DMS79 treated with DMSO at 0.1 percent for 48 hours (cell line): ENCODE measurements around the gene DHRS7B.

Source experiments
- DNase-seq: peaks from one replicate; lab custom pipeline; 2025; lab: John Stamatoyannopoulos, UW

The DHRS7B gene

GRCh38 chr17:21239680-21240368 lies 113.1 kb downstream of the DHRS7B start:
- DNase-seq = no peak

DNA sequence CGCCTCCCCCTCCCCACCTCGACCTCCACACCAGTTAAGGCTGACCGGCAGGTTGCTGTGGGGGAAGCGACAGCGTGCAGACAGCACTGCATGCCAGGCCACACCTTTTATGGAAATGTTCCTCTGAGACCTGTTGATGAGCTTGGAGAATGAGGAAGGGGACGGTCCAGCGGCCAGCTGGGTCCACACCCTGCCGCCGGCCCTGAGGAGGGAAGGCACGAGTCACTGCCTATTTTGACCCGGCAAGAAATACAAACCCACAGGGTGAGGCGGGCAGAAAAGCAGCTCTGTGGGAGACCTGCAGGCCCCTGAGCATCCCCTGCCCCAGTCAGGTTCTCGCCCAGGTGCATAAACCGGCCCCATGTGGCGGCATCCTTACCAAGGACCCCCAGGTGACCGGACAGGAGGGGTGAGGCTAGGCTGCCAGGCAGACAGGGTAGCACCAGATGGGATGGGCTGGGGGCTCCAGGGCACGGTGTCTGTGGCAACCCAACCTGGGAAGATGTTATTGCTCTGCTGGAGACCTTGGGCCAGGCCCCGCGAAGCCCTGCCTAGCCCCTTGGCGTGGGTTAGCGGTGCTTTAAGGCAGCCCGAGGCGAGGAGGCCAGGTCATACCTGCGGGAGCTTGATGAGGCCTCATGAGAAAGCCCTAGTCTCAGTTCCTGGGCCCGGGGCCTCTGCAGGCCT lies 113.7 kb downstream of the DHRS7B start:
- no peak for DNase-seq
